RWPE1 (cell line): ENCODE results near the gene IRF2.
A peak's percentile ranks its signal among the peaks of the same experiment; 100 is the strongest.

ENCODE experiments used
- CTCF ChIA-PET: fragments of 350-600 bp; sonication (Branson Sonifier 250); formaldehyde crosslinking; extraction: SDS; loops from one replicate; lab custom pipeline; 2021; lab: Yijun Ruan, JAX
- POLR2A ChIA-PET: fragments of 400-600 bp; formaldehyde crosslinking; extraction: SDS; loops from one replicate; lab custom pipeline; 2020; ENCODE audit warnings: antibody characterized with exemption; ENCODE audit not compliant: low non-redundant PET; lab: Yijun Ruan, JAX
- DNase-seq: peaks from one replicate; pipeline ENCODE4 v3.0.0; 2012; ENCODE audit warnings: low spot score
- H3K27ac ChIP-seq: fragments of 450-650 bp; 2 replicates; pipeline ENCODE4 v1.5.1; 2017
- TF ChIP-seq, protein P1 (sequence below): fragments of 450-650 bp; conservative IDR thresholded peaks from 2 replicates; pipeline ENCODE4 v1.5.1; 2017; ENCODE audit warnings: low read depth, mild to moderate bottlenecking

The IRF2 gene

DNA sequence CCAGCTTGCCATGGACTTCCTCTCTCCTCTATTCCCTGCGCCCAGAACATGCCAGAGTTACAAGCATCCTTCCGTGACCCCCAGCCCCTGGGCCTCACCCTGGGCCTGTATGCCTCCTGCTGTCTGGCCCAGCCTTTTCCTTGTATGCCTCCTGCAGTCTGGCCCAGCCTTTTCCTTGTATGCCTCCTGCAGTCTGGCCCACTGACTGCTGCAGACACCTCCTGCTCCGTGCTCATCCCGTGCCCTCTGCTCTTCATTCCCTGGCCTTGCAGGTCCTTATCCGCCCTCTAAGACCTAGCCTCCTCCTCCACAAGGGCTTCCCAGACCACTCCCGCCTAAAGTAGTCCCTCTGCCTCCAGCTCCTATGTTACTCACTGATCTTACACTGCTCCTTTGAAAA is 44.2 kb downstream of the IRF2 start:
- CTCF ChIA-PET = no interaction called here

DNA sequence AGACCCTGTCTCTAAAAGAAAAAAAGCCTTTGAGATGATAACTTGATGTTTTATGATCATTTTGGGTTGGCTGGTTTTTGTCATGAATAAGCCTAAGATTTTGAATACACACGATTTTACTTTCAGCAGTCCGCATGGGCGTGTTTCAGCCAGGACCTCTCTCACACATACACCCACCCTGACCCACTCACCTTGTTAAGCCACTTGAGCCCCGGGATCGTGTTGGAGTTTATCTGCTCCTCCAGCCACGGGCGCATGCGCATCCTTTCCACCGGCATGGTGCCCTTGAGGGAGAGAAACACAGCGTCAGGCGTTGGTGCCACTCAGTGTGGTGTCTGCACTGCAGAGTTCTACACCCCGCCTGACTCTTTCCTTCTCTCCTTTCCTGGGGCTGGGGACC is 45.6 kb downstream of the IRF2 start:
- no peak for DNase-seq
- CTCF ChIA-PET = no interaction called here
- POLR2A ChIA-PET = no interaction called here
- TF ChIP-seq, protein P1, sequence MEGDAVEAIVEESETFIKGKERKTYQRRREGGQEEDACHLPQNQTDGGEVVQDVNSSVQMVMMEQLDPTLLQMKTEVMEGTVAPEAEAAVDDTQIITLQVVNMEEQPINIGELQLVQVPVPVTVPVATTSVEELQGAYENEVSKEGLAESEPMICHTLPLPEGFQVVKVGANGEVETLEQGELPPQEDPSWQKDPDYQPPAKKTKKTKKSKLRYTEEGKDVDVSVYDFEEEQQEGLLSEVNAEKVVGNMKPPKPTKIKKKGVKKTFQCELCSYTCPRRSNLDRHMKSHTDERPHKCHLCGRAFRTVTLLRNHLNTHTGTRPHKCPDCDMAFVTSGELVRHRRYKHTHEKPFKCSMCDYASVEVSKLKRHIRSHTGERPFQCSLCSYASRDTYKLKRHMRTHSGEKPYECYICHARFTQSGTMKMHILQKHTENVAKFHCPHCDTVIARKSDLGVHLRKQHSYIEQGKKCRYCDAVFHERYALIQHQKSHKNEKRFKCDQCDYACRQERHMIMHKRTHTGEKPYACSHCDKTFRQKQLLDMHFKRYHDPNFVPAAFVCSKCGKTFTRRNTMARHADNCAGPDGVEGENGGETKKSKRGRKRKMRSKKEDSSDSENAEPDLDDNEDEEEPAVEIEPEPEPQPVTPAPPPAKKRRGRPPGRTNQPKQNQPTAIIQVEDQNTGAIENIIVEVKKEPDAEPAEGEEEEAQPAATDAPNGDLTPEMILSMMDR = no peak
- H3K27ac ChIP-seq = no peak overlapping the region

More for the DNA sequence above, 44.2 kb downstream of the IRF2 start:
- TF ChIP-seq, protein P1 = no peak
- DNase-seq = no peak
- POLR2A ChIA-PET = no interaction called here
- no peak overlapping the region for H3K27ac ChIP-seq

DNA sequence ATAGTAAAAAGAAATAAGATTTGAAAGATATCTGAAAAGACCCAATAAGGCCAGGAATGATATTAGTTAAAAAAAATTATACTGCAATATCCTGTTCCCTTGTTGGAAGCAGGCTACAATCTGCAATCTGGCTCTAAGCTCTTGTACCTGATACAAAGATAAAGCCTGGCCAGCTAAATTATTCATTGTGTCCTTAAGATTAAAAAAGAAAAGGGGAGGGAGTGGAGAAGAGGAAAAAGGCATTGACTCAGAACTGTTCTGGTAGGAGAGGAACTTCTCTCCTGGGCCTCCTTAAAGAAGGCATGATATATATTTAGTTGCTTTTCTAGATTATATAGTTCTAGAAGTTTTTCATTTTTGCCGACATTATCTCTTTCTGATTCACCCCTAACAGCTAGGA is 46.7 kb downstream of the IRF2 start:
- no peak overlapping the region for H3K27ac ChIP-seq
- TF ChIP-seq, protein P1 = no peak
- no peak for DNase-seq
- ChIA-PET CTCF (interaction anchor here (0.7 kb wide), 1 partner anchor 75 kb away, joined by 7 read pairs; no protein-coding TSS in a partner anchor), POLR2A (no interaction called here)

DNA sequence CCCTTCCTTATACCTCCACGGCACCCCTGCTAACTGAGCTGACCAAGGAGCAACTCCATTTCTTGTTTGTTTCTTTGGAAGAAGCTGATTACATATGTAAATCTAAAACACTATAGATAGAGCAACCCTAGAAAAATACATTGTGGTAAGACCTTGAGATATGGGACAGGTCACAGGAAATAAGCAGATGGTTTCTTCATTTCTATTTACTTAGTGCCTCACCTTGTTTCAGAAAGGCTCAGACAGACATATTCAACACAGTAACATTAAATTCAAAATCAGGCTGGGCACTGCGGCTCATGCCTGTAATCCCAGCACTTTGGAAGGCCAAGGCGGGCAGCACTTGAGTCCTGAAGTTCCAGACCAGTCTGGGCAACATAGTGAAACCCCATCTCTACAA is 47.3 kb downstream of the IRF2 start:
- H3K27ac ChIP-seq = no peak overlapping the region
- POLR2A ChIA-PET = no interaction called here
- TF ChIP-seq, protein P1 = no peak
- no peak for DNase-seq
- CTCF ChIA-PET = no interaction called here

DNA sequence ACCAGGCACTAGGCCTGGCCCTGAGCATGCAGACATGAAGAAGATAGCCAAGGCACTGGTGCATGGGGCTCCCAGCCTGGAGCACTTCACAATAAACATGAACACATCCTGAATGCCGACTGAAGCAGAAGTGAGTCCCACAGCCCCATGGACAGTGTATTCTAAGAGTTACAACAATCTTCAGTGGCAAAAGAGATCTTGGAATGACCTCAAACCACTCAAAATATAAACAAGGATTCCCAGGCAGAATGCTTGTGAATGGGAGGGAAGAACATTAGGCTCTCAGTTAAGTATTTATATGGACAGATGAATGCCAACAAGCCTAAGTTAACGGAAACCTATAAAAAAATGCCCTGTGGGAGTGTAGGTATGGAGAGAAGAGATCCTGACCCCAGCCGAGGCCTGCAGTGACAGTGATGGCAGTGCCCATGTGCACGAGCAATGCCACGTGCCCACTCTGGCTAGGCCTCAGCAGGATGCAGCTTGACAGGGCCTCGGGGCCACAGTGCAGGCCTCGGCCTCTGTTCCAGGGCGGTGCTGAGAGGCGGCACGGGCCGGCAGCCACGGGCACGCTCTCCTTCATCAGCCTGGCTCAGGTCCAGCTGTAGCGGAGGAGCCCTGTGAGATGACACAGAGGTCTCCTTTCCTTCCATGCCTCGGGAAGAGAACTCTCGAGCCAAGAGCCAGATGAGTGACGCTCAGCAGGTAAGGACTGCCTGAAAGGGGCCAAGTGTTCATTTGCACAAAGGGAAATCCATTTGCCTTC is 49.2 kb downstream of the IRF2 start:
- peak overlapping the region; percentile 62 for H3K27ac ChIP-seq
- no peak for DNase-seq
- ChIA-PET CTCF (no interaction called here), POLR2A (no interaction called here)
- TF ChIP-seq, protein P1 = no peak

DNA sequence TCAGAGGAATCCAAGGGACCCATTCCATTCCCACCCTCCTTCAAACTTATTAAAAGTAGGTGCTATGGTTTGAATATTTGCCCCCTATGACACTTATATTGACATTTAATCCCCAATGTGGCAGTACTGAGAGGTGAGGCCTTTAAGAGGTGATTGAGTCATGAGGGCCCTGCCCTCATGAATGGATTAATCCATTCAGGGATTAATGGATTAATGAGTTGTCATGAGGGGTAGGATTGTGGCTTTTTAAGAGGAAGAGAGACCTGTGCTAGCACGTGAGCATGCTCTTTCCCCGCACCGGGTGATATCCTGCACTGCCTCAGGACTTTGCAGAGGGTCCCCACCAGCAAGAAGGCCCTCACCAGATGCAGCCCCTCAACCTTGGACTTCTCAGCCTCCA is 50.1 kb downstream of the IRF2 start:
- DNase-seq = no peak
- H3K27ac ChIP-seq = no peak overlapping the region
- ChIA-PET CTCF (no interaction called here), POLR2A (no interaction called here)
- TF ChIP-seq, protein P1 = no peak
